SW480 (cell line): ENCODE measurements around the gene MYO7B.

ENCODE experiments used
- DNase-seq: peaks from one replicate; pipeline ENCODE4 v3.0.0-alpha.2; 2016; ENCODE audit warnings: low spot score

Gene MYO7B

DNA sequence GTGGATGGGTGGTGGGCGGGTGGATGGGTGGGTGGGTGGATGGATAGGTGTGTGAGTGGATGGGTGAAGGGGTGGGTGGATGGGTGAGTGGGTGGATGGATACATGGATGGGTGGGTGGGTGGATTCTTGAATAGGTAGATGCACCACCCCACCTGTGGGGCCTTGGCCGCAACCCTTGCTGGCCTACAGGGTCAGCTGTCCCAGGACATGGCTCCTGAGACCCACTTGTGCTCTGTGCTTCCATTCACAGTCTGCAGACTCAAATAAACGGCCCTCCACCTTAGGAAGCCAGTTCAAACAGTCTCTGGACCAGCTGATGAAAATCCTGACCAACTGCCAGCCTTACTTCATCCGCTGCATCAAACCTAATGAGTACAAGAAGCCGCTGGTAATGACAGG, 54.4 kb downstream of the MYO7B start:
- DNase-seq = no peak

DNA sequence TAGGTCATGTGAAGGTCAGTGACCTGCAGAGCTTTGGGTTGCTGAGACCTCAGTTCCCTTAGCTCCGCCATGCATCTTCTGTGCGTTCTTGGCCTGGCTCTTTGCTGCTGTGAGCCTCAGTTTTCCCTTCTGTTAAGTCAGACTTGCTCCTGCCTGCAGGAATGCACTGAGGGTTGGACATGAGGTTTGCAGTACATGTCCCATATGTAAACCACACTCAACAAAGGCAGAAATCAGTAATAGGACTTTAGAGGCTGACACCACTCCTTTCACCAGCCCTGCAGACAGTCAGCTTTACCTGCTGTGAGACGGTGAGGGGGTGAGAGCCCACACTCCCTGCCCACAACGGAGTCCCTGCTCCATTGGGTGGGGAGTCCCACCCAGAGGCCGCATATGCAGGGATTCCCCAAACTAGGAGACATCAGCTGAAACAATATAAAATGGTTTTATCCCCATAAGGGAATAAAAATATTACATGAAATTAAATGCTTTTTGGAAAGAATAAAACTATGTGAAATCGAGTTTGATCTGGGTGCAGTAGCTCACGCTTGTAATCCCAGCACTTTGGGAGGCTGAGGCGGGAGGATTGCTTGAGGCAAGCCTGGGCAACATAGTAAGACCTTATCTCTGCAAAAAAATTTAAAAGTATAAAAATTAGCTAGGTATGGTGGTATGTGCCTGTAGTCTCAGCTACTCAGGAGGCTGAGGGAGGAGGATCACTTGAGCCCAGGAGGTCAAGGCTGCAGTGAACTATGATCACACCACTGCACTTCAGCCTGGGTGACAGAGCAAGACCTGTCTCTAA, 55.1 kb downstream of the MYO7B start:
- no peak for DNase-seq

DNA sequence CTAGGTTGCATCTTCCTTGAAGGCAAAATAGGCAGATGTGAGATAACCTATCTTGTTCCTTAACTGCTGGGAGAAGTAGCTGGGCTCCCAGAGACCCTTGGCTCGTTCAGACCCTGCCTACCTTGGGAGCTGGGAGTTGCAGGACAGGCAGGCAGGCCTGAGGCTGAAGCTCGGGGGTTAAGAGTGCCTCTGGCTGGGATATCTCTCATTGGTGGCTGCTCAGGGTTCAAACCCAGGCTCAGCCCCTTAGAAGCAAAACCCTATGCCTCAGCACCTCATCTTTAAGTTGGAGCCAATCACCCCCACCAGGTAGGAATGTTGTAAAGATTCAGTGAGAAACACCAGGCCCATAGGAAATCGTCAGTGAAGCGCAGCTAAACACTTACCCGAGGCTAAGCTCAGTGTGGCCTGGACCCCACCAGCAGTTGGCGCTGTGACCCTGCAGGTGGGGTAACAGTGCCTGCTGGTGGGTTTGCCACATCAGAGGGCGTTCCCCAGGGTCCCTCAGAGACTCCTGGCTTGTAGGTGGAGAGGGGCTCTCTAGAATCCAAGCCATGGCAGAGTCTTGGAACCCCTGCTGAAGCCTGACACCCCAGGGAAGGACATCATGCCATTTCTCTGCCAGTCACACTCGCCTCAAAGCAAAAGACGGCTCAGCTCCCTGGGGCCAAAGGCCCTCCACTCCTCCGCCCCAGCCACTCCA, 55.9 kb downstream of the MYO7B start:
- peak; percentile 55 for DNase-seq

GRCh38 chr2:127592761-127593227, 57.3 kb downstream of the MYO7B start:
- no peak for DNase-seq

GRCh38 chr2:127593228-127594115, 58.0 kb downstream of the MYO7B start:
- no peak for DNase-seq

DNA sequence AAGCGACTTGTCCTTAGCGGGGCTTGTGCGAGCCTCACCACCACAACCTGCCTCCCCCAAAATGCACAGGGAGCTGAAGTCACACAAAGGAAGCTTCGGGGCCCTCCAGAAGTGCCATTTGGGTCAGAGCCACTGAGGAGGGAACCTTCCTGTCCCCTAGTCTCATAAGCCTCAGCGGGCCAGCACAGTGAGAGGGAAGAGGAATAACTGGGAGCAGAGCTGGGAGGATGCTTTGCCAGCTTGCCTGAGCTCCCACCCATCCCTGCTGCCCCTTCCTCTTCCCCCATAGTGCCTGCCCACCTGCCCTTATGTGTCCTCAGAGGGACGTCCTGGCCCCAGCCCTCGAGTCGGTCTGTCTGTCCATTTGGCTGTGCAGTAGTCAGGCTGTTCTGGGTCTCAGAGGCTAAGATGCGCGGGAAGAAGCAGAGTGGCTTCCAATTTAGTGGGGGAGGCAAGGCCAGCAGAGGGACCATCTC, 58.7 kb downstream of the MYO7B start:
- DNase-seq = no peak

DNA sequence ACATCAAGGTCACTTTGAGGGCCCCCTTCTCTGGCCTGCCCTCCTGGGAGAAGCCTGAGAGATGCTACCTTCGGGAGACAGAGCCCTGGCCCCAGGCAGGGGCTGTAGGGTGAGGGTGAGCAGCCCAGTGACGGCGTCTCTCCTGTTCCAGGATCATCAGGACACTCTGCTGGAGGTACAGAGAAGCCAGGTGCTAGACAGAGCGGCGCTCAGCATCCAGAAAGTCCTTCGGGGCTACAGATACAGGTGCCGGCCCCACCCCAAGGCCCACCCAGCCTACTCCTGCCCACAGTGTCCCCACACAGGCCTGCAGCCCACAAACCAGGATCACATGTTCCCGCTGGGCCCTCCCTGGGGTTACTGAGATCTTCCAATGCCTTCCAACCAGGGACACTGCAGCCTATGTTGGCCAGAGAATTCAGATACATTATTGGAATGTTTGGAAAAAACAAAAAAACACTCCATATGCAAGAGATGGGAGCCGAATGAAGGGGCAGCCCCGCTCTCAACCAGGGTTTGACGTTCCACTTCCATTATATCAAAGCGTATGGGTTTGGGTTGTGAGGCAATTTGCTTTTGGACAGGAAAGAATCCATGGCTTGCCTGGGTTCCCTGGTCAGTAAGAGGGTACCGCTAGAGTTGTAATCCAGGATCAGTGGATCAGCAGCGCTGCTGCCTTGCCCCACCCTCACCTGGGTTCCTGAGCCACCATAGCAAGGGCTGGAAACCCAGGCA, 61.0 kb downstream of the MYO7B start:
- no peak for DNase-seq

DNA sequence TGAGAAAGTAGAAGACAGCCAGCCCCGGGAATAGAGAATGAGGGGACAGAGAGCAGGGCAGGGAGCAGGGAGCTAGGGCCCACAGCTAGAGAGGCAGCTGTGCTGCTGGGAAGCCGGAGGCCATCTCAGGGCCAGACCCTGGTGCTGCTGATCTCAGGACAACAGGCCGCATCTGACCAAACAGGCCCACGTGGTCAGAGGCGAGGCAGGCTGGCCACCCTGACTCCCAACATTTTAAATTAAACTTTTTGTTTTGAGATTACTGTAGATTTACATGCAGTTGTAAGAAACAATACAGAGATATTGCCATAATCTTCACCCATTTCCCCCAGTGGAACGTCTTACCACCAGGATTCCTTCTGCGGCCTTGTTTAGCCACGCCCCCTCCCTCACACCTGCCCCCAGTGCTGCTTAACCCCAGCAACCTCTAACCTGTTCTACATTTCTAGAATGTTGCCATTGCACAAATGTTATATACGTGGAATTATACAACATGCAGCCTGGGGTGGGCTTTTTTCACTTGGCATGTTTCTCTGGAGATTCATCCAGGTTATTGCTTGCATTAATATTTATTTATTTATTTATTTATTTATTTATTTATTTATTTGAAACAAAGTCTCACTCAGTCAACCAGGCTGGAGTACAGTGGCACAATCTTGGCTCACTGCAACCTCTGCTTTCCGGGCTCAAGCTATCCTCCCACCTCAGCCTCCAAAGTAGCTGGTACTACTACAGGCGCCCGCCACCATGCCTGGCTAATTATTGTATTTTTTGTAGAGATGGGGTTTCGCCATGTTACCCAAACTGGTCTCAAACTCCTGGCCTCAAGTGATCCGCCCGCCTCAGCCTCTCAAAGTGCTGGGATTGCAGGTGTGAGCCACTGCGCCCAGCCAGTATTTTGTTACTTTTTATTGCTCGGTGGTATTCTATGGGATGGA, 61.8 kb downstream of the MYO7B start:
- no peak for DNase-seq

DNA sequence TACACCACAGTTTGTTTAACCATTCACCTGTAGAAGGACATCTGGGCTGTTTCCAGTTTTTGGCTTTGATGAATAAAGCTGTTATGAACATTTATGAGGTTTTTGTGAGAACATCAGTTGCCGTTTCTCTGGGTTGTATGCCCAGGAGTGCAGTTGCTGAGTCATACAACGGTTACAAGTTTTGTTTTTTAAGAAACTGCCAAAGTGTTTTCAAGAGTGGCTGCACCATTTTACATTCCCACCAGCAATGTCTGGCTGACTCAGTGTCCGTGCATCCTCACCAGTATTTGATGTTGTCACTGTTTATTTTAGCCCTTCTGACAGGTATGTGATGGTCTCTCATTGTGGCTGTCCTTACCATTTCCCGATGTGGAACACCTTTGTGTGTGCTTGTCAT, 62.5 kb downstream of the MYO7B start:
- peak; percentile 5 for DNase-seq

- no peak for DNase-seq
Measured at GRCh38 chr2:127598711-127599110, 63.2 kb downstream of the MYO7B start.

DNA sequence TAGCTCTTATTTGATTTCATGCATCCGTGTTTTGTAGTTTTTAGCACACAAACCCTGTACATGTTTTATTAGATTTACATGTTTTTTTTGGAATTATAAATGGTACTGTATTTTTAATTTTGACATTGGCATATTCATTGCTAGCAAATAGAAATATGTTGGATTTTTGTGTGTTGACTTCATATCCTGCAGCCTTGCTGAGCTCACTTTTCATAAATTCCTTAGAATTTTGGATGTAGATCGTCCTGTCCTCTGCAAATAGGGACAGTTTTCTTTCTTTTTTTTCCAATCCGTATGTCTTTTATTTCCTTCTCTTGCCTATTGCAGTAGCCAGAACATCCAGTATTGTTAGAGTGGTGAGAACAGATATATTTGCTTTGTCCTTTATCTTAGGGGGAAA, 63.7 kb downstream of the MYO7B start:
- DNase-seq = no peak

DNA sequence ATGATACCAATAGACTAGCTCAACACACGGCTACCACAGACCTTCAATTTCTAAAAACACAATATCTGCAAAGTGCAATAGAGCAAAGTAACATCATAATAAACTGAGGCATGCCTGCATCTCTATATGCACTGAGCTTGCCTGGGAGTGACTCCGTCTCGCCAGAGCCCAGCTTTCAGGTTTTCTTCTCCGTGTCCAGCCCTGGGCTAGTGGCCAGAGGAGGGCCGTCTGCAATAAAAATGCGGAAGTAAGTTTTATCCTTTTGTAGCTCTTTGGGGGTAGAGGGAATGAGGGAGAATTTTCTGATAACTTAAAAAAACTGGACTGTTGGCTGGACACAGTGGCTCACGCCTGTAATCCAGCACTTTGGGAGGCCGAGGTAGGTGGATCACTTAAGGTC, 69.5 kb downstream of the MYO7B start:
- DNase-seq = no peak

DNA sequence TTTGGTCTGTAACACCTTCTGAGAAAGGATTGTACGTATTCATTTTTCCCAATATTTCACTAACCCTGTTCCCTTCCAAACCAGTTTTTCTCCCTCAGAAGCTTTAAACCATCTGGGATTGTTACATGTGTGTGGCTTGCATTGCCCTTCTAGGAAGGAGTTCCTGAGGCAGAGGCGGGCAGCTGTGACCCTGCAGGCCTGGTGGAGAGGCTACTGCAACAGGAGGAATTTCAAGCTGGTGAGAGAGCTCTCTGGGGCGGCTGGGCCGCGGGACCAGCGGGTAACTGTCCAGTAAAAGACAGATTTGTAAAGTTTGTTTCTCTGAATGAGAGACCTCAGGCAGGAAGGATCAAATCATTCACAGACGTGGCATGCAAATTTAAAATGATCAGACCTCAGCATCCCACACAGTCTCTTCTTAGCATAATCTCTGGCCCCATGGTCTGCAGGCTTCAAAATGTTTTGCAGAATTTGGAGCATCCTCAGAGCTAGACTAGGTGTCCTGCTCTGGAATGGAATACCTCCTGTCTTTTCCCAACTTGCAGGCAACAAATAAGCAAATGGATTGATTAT, 70.3 kb downstream of the MYO7B start:
- DNase-seq = no peak

GRCh38 chr2:127606625-127607398, 71.3 kb downstream of the MYO7B start:
- DNase-seq = no peak

DNA sequence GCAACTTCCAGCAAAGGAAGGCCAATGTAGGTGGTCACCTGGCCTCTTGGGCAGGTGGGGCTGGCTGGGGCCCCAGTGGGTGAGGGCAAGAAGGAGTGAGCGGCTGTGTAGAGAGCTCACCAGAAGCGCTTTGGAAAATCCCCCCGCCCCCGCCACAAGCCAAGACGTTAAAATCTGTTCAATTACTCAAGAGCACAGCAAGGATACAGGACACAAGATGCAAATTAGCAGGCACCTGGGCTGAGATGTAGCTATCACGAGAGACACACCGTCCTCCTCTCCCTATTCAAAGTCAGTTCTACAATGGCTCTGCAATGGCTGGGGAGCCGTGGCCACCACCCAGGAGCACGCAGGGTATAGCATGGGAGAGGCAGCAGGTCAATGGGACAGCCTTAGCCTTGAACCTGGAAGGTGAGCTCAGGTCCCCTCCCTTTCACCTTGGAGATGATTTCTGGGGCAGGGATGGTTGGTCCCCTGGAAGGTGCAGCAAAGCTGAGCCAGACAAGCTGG, 72.0 kb downstream of the MYO7B start:
- DNase-seq = no peak

DNA sequence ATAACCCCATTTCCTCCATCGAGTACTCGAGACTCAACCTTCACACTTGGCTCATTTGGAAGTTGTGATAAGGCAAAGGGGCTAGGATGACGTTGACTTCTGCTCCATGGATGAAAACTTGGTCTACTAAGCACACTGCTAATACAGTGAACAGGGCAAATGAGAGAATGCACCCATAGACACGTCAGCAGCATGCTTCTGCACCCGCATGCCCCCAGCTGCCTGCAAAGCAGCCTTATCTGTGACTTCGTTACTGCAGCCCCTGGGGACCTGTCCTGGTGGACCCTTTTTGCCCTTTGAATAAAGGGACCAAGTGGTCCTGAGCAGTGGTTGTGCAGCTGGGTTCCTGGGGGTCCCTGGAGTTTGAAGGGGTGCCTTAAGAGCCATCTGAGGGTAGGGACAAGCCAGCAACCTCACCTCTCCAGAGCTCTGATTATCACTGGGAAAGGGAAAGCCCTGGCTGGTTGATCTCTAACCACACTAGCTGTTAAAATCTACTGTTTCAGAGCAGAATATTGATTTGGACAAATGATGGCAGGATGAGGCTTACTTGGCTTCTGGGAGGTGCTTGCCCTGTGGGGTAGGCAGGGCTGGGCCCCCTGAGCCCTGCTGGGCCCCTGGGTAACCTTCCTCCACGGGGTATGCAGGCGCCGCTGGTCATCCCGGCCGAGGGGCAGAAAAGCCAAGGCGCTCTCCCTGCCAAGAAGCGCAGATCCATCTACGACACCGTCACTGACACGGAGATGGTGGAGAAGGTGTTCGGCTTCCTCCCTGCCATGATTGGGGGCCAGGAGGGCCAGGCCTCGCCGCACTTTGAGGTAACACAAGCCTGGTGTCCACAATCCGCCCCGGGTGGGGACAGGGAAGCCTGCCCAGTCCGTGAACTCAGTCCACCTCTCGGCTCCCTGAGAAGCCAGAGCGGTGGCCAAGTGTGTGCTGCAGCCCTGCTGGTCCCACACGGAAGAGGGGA, 72.9 kb downstream of the MYO7B start:
- DNase-seq = no peak

GRCh38 chr2:127609031-127609751, 73.7 kb downstream of the MYO7B start:
- no peak for DNase-seq
